NOMO-1 treated with DMSO at 0.1 percent for 48 hours (cell line): Measurements from ENCODE around the gene PTPN18.
"Not testable (repeated sequence)": the region's sequence is repeated elsewhere in the genome, so short reads cannot be mapped to it uniquely, and the experiment has no call there.

Experiments
- DNase-seq: peaks from one replicate; lab custom pipeline; 2025; ENCODE audit not compliant: unreplicated experiment; lab: John Stamatoyannopoulos, UW

Gene PTPN18, protein sequence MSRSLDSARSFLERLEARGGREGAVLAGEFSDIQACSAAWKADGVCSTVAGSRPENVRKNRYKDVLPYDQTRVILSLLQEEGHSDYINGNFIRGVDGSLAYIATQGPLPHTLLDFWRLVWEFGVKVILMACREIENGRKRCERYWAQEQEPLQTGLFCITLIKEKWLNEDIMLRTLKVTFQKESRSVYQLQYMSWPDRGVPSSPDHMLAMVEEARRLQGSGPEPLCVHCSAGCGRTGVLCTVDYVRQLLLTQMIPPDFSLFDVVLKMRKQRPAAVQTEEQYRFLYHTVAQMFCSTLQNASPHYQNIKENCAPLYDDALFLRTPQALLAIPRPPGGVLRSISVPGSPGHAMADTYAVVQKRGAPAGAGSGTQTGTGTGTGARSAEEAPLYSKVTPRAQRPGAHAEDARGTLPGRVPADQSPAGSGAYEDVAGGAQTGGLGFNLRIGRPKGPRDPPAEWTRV

DNA sequence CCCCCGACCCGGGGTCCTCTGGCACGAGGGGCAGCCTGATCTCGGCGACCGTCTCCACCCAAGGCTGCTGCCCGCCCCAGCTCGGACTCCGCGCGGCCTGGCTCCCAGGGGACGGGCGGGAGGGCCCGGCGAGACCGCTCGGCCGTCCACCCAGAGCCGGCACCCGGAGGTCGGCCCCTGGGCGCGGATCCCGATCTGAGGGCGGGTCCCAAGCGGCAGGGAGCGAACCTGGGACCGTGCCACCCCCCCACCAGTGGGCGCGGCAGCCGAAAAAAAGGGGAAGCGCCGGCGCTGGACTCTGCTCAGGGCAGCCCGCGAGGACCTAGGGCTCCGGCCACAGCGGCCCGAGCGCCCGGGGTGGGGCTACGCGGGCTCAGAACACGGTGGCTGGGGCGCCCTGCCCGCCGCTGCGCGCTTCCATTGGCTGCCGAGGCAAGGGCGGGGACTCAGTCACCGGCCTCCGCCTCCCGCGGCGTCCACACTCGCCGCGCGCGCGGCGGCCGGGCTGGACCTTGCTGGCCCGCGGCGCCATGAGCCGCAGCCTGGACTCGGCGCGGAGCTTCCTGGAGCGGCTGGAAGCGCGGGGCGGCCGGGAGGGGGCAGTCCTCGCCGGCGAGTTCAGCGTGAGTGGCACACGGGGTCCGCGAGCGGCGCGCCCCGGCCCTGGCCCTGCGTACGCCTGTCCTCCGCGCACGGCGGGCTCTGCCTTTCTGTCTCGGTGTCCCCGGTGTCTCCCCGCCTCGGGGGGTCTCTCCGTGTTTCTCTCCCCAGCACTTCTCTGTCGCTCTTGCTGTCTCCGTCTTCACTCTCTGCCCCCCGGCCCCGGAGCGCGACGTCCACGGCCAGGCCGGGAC, at the start of gene PTPN18:
Gene PTPN18, plus strand, starts transcription at position 479 of the 854 bp plus-strand sequence. Its CDS starts 52 bp downstream, at position 531.
- peak; percentile 56 for DNase-seq

DNA sequence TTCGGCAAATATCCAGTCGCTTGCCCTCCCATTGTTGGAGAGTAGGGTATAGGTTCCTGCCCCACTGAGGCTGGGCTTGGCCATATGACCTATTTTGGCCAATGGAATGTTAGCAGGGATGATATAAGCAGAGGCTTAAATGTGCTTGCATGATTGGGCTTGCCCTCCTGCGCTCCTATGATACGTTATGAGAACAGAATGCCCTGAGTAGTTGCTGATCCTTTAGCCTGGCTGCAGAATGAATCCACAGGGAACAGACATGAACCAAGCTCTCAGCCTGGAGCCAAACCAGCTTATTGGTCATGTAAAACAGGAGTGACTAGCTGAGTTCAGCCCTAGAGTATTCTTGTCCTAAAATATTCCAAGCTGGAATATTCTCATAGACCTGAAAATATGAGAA, 48.0 kb upstream of the PTPN18 start:
- DNase-seq: no peak

DNA sequence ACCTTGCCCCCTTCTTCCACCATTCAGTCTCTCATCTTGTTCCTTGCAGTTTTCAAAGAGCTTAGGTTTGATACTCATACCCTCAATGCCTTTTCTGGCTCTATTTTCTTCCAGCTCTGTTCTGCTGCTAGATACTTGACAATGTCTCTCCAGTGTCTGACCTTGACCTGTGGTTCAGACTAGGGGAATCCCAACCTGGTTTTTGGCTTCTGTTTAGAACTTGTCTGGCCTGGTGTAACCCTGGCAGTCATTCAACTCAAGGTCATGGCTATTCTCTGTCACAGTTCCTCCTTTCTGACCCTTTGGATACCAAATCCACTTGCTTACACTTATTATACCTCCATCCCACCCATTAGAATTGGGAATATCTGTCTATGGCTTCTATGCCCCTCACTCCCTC, 45.0 kb upstream of the PTPN18 start:
- no peak for DNase-seq

- DNase-seq: no peak
Observed at GRCh38 chr2:130313812-130314334, 42.0 kb upstream of the PTPN18 start.

- no peak for DNase-seq
Observed at GRCh38 chr2:130314377-130314776, 41.5 kb upstream of the PTPN18 start.

DNA sequence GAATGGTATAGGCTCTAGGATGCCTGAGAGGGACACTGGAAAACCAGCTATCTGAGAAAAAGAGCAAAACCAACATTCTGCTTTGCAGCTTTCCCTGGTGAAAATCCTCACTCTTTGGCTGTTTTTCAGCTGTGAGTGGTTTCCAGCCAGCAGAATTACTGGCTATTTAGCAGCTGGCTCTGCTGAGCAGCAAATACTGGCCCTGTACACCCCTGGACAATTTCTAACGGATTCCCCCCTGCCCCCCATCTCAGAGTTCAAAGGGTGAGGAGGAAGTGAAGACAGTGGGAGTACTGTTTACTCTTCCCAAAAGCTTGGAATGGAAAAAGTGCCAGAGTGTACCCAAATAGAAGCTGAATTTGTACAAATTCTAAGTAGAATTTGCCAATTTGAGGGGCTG, 39.3 kb upstream of the PTPN18 start:
- no peak for DNase-seq

- DNase-seq: no peak
Observed at GRCh38 chr2:130318906-130319305, 37.0 kb upstream of the PTPN18 start.

DNA sequence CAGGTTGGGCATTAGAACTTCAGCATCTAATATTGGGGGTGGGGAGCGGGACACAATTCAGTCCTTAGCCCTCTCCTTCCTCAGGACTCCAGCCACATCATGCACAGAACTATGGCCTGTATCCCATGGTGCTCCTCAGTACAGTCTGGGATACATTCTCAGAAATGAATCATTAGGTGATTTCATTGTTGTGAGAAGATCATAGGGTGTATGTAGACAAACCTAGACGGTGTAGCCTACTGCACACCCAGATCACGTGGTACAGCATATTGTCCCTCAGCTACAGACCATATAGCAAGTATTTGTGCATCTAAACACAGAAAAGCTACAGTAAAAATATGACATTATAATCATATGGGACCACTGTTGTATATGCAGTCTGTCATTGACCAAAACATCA, 36.3 kb upstream of the PTPN18 start:
- DNase-seq: no peak

GRCh38 chr2:130327703-130328527, 27.9 kb upstream of the PTPN18 start:
- no peak for DNase-seq

GRCh38 chr2:130328710-130329109, 27.1 kb upstream of the PTPN18 start:
- DNase-seq: no peak

- peak; percentile 24 for DNase-seq
Observed at GRCh38 chr2:130332271-130333073, 23.4 kb upstream of the PTPN18 start.

DNA sequence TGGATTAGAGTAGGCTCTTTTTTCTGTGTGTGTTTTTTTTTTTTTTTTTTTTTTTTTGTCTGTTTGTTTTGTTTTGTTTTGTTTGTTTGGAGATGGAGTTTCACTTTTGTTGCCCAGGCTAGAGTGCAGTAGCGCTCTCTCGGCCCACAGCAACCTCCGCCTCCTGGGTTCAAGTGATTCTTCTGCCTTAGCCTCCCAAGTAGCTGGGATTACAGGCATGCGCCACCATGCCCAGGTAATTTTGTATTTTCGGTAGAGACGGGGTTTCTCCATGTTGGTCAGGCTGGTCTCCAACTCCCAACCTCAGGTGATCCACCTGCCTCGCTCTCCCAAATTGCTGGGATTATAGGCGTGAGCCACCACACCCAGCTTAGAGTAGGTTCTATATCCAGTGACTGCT, 22.6 kb upstream of the PTPN18 start:
- not testable (repeated sequence) for DNase-seq

- DNase-seq: no peak
Observed at GRCh38 chr2:130334026-130334425, 21.8 kb upstream of the PTPN18 start.

GRCh38 chr2:130335226-130335625, 20.6 kb upstream of the PTPN18 start:
- DNase-seq: no peak

DNA sequence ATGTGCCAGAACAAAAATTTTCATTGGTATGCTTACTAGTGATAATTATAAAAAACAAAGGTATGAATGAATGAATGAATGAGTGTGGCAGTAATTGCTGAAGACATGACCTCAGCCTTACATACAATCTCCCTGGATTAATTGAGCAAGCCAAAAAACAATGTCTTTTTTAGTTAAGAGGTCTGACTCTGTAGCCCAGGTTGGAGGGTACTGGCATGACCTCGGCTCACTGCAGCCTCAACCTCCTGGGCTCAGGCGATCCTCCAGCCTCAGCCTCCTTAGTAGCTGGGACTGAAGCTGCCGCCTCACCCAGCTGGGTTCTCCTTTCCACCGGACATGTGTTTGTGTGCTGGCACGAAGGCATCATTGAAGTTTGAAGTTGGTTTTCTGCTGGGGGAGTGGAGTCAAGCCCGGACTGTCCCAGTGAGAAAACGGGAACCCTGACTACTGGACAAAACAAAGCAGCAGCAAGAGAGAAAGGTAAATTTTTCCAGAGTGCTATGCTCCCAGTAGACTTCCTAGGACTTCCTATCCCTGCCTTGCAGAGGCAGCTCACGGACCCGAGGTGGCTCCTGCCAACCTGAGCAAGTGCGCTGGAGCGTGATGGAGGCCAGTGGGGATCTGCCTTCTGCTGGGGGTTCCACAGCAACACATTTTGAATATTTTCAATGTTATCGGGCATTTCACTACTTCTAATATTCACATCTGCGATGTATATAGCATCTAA, 19.5 kb upstream of the PTPN18 start:
- DNase-seq: no peak

- DNase-seq: no peak
Observed at GRCh38 chr2:130336877-130337734, 18.8 kb upstream of the PTPN18 start.

DNA sequence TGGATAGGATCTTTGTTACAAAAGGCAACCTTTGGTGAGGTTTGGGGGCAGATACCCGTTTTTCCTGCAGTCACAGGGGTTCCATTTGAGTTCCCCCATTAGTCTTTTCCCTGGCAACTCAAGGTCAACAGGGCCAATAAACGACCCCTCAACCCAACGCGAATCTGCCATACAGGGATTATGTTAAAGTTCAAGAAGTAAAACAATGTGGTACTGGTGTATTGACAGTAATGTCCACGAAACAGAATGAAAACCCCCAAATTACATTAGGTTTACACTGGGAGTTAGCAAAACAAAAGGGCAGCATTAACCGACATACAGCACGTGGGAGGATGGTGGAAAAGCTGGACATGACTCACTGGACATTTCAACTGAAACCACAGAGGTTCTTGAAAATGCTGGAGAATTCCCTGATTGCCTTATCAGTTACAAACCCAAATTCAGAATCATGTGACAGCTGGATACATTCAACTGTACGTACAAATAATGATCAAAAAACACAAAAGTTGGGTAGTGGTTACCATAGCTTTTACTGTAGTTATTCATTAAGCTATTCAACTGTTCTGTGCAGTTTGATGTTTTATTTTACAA, 18.0 kb upstream of the PTPN18 start:
- DNase-seq: no peak

DNA sequence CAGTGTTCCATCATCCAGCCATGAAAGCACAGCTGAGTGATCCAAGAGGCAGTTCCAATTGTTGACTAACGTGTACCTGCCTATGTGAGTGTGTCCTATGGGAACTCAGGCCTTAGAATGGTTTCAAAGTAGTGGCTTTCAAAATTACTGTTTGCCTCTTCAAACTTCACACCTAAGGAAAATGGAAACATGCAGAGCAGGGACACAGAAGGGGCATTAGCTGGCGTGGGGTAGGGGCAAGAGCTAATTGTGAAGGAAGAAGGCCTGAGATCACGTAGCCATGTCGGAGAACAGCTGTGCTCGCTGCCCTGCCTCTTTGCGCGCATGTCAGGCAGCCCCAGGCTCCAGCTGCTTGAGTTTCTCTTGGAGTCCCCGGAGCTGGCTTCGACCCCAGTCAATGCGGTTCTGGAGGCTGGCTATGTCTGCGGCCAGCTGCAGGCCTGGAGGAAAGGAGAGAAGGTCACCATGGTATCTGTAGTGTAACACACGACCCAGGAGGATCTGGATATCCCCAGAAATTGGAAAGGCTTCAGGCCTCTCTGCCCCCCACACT, 17.0 kb upstream of the PTPN18 start:
- DNase-seq: no peak
